H1 (cell line): ENCODE measurements around the gene KRTAP2-4. TPM values are rescaled to one million over a fixed set of nuclear protein-coding genes. Genes with fewer than 3 reads are reported as not detected.
"Not testable (repeated sequence)": the region's sequence is repeated elsewhere in the genome, so short reads cannot be mapped to it uniquely, and the experiment has no call there.

Experiments used
- CTCF ChIA-PET: fragments of 300-600 bp; sonication (Branson Sonifier 250); formaldehyde crosslinking; loops from one replicate; lab custom pipeline; 2021; ENCODE audit not compliant: partially characterized antibody; lab: Charles Lee
- POLR2A ChIA-PET: fragments of 300-600 bp; sonication (Branson Sonifier 250); formaldehyde crosslinking; loops from one replicate; lab custom pipeline; 2021; ENCODE audit warnings: inconsistent platforms; ENCODE audit not compliant: partially characterized antibody; lab: Charles Lee
- DNase-seq, 2 experiments: peaks; one replicate each; pipeline versions ENCODE4 v3.0.0 to v3.0.0-alpha.2; 2010 to 2022; ENCODE audit warnings: low spot score in 2 of 2, low read depth in 1 of 2, mixed read lengths in 1 of 2
- FAIRE-seq: peaks from 2 replicates; lab custom pipeline; 2011; peaks lifted over from hg19 to GRCh38; lab: Jason Lieb, UNC
- H2AFZ ChIP-seq: 2 replicates; pipeline ENCODE4 v1.8.1; 2012; ENCODE audit warnings: low read length, inconsistent platforms
- H2AK5ac ChIP-seq: 2 replicates; pipeline ENCODE4 v1.6.1; 2013; ENCODE audit warnings: low read depth, low read length
- H2BK120ac ChIP-seq: replicated peaks from 2 replicates; pipeline ENCODE3; 2013; ENCODE audit warnings: low read depth, low read length, inconsistent platforms
- H2BK12ac ChIP-seq: 2 replicates; pipeline ENCODE4 v1.6.1; 2013; ENCODE audit warnings: low read depth, low read length
- H2BK15ac ChIP-seq: 2 replicates; pipeline ENCODE4 v1.6.1; 2013; ENCODE audit warnings: low read length
- H2BK20ac ChIP-seq: 2 replicates; pipeline ENCODE4 v1.6.1; 2013; ENCODE audit warnings: low read length
- H2BK5ac ChIP-seq: 2 replicates; pipeline ENCODE4 v1.6.1; 2013; ENCODE audit warnings: low read depth, low read length
- H3K14ac ChIP-seq: 2 replicates; pipeline ENCODE4 v1.6.1; 2013; ENCODE audit warnings: inconsistent platforms; ENCODE audit not compliant: insufficient read length
- H3K18ac ChIP-seq: 2 replicates; pipeline ENCODE4 v1.6.1; 2013; ENCODE audit warnings: low read length; ENCODE audit errors: extremely low read depth
- H3K23ac ChIP-seq: 2 replicates; pipeline ENCODE4 v1.6.1; 2013; ENCODE audit warnings: inconsistent platforms; ENCODE audit not compliant: insufficient read length
- H3K23me2 ChIP-seq: 2 replicates; pipeline ENCODE4 v1.6.1; 2013; ENCODE audit warnings: low read depth, low read length
- H3K27ac ChIP-seq: 2 replicates; pipeline ENCODE4 v1.6.1; 2011; ENCODE audit warnings: low read depth, low read length, inconsistent platforms
- H3K27me3 ChIP-seq, 4 experiments: replicated peaks in 1 of 4; 1 replicate in 1 of 4; 2 replicates in 3 of 4; pipeline versions ENCODE4 v1.6.1 to v1.8.1; 2011 to 2013; ENCODE audit warnings: low read length in 3 of 4, mild to moderate bottlenecking in 3 of 4, inconsistent platforms in 2 of 4, mixed read lengths in 2 of 4, moderate library complexity in 1 of 4; ENCODE audit not compliant: control insufficient read depth in 3 of 4, insufficient read depth in 3 of 4; ENCODE audit errors: extremely low read depth in 1 of 4
- H3K36me3 ChIP-seq, 4 experiments: 2 replicates each; pipeline versions ENCODE4 v1.6.1 to v1.8.1; 2011 to 2013; ENCODE audit warnings: mild to moderate bottlenecking in 4 of 4, low read length in 3 of 4, moderate library complexity in 2 of 4, control low read depth in 1 of 4, inconsistent platforms in 1 of 4; ENCODE audit not compliant: insufficient read depth in 4 of 4, control insufficient read depth in 2 of 4
- H3K4ac ChIP-seq: replicated peaks from 2 replicates; pipeline ENCODE3; 2013; ENCODE audit warnings: low read length, low read depth, mixed read lengths, inconsistent platforms; ENCODE audit not compliant: insufficient read length
- H3K4me1 ChIP-seq, 4 experiments: replicated peaks in 1 of 4; 1 replicate in 1 of 4; 2 replicates in 3 of 4; pipeline versions ENCODE4 v1.6.1 to v1.8.1; 2011 to 2013; ENCODE audit warnings: low read length in 3 of 4, inconsistent platforms in 2 of 4, mixed read lengths in 1 of 4; ENCODE audit not compliant: insufficient read depth in 4 of 4, control insufficient read depth in 3 of 4
- H3K4me2 ChIP-seq, 2 experiments: 2 replicates each; pipeline versions ENCODE4 v1.6.1 to v1.8.1; 2011 to 2013; ENCODE audit warnings: low read depth in 2 of 2, low read length in 2 of 2, control low read depth in 1 of 2, inconsistent platforms in 1 of 2, mild to moderate bottlenecking in 1 of 2; ENCODE audit not compliant: insufficient read depth in 1 of 2
- H3K4me3 ChIP-seq, 4 experiments: fragments of 200-600, 300-600 bp in 1 of 4; sonication (generic), shearing (Covaris generic), sonication (Bioruptor Twin) in 1 of 4; 2 replicates each; pipeline versions ENCODE4 v1.5.1 to v1.8.1; 2011 to 2016; ENCODE audit warnings: low read length in 4 of 4, low read depth in 3 of 4, control low read depth in 2 of 4, inconsistent platforms in 2 of 4, mild to moderate bottlenecking in 2 of 4, mixed read lengths in 1 of 4, moderate library complexity in 1 of 4; ENCODE audit not compliant: insufficient read depth in 2 of 4; ENCODE audit errors: extremely low read depth in 1 of 4
- H3K56ac ChIP-seq: replicated peaks from 2 replicates; pipeline ENCODE3; 2013; ENCODE audit warnings: low read depth, mild to moderate bottlenecking, mixed read lengths, low read length, inconsistent platforms; ENCODE audit not compliant: insufficient read length
- H3K79me1 ChIP-seq: 2 replicates; pipeline ENCODE4 v1.6.1; 2013; ENCODE audit warnings: low read depth, low read length, control low read depth
- H3K79me2 ChIP-seq, 2 experiments: 2 replicates each; pipeline versions ENCODE4 v1.6.1 to v1.8.1; 2012 to 2013; ENCODE audit warnings: low read length in 2 of 2, mild to moderate bottlenecking in 2 of 2, inconsistent platforms in 1 of 2; ENCODE audit not compliant: insufficient read depth in 2 of 2, control insufficient read depth in 1 of 2
- H3K9ac ChIP-seq, 4 experiments: replicated peaks in 1 of 4; 1 replicate in 1 of 4; 2 replicates in 3 of 4; pipeline versions ENCODE4 v1.6.1 to v1.8.1; 2011 to 2013; ENCODE audit warnings: low read depth in 3 of 4, low read length in 3 of 4, control low read depth in 2 of 4, mild to moderate bottlenecking in 2 of 4, moderate library complexity in 2 of 4, inconsistent platforms in 1 of 4; ENCODE audit errors: extremely low read depth in 1 of 4
- H3K9me3 ChIP-seq, 2 experiments: 2 replicates each; pipeline versions ENCODE4 v1.6.1 to v1.8.1; 2012 to 2013; ENCODE audit warnings: mild to moderate bottlenecking in 2 of 2, moderate library complexity in 2 of 2, control low read depth in 1 of 2, inconsistent platforms in 1 of 2, low read depth in 1 of 2, low read length in 1 of 2, mixed read lengths in 1 of 2; ENCODE audit not compliant: insufficient read depth in 2 of 2
- H4K20me1 ChIP-seq, 2 experiments: replicated peaks in 1 of 2; 2 replicates each; pipeline versions ENCODE3 to v1.8.1; 2011 to 2013; ENCODE audit warnings: inconsistent platforms in 2 of 2, low read length in 2 of 2, mild to moderate bottlenecking in 1 of 2; ENCODE audit not compliant: insufficient read depth in 2 of 2, control insufficient read depth in 1 of 2
- H4K5ac ChIP-seq: 2 replicates; pipeline ENCODE4 v1.6.1; 2013; ENCODE audit warnings: low read length, low read depth, mixed read lengths, inconsistent platforms; ENCODE audit not compliant: insufficient read length
- H4K8ac ChIP-seq: 2 replicates; pipeline ENCODE4 v1.8.0; 2013; ENCODE audit warnings: mild to moderate bottlenecking, moderate library complexity, low read length, inconsistent platforms; ENCODE audit not compliant: insufficient read depth; ENCODE audit errors: extremely low read depth
- H4K91ac ChIP-seq: replicated peaks from 2 replicates; pipeline ENCODE3; 2013; ENCODE audit warnings: low read length, mixed read lengths, inconsistent platforms; ENCODE audit not compliant: insufficient read length
- WGBS, 2 experiments: shearing (Covaris generic) in 1 of 2; methylation state at CpG; one replicate each; pipeline versions ENCODE4 v1.1.6 to v1.1.7; 2013 to 2015; ENCODE audit warnings: low lambda C conversion rate in 2 of 2, mixed read lengths in 2 of 2, inconsistent platforms in 1 of 2, low coverage in 1 of 2, missing lambda C conversion rate in 1 of 2; ENCODE audit not compliant: insufficient replicate concordance in 2 of 2, insufficient coverage in 1 of 2, insufficient read length in 1 of 2; ENCODE audit errors: extremely low coverage in 1 of 2, missing lambda C conversion rate in 1 of 2; 5-methylcytosine and 5-hydroxymethylcytosine counted together
- polyA plus RNA-seq, 7 experiments: library from polyadenylated mRNA; depleted of rRNA in 3 of 7; stranded (reverse) in 5 of 7; unstranded in 2 of 7; fragments of >200 nt in 5 of 7; fragments of 200-250 nt in 2 of 7; gene quantifications; 1 replicate in 5 of 7; 2 replicates in 1 of 7; 4 replicates in 1 of 7; pipeline versions ENCODE4 v1.2.1 to v1.2.3, GENCODE V29; 2011 to 2013; ENCODE audit warnings: missing spikeins in 2 of 7, mixed read lengths in 2 of 7
- total RNA-seq: library from RNA; stranded (reverse); fragmentation: NEBNext Ultra II Directional; extraction: Animal tissue kit (Norgen Biotek cat#: 25700); gene quantifications from 2 replicates; pipeline ENCODE4 v1.2.1, GENCODE V29; 2021

The KRTAP2-4 gene
- total and polyA plus RNA-seq, 2 of the 8 experiments (the other 6 are each of a cell fraction or from before 2014, with no cell fraction given), result not detected

DNA sequence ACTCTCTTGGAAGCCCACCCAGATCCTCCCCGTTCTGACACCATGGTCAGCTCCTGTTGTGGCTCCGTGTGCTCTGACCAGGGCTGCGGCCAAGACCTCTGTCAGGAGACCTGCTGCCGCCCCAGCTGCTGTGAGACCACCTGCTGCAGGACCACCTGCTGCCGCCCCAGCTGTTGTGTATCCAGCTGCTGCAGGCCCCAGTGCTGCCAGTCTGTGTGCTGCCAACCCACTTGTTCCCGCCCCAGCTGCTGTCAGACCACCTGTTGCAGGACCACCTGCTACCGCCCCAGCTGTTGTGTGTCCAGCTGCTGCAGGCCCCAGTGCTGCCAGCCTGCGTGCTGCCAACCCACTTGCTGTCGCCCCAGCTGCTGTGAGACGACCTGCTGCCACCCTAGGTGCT, 39.7 kb upstream of the KRTAP2-4 start, which contains the start of gene KRTAP4-9:
KRTAP4-9 (plus strand) TSS at position 43 of the 400 bp plus-strand sequence; CDS start at position 43, 0 bp downstream.
- H4K91ac ChIP-seq, H3K27me3 ChIP-seq, H3K36me3 ChIP-seq, H4K8ac ChIP-seq, FAIRE-seq, H3K4me2 ChIP-seq, H2BK120ac ChIP-seq, H3K4me1 ChIP-seq, H2AFZ ChIP-seq, H3K79me1 ChIP-seq, H3K27ac ChIP-seq, H2BK20ac ChIP-seq, H3K14ac ChIP-seq, H4K20me1 ChIP-seq, H3K23me2 ChIP-seq, H3K23ac ChIP-seq, H2BK15ac ChIP-seq, H3K18ac ChIP-seq, H3K4ac ChIP-seq, POLR2A ChIA-PET, H2BK12ac ChIP-seq, H3K79me2 ChIP-seq, H2BK5ac ChIP-seq, H3K4me3 ChIP-seq, H4K5ac ChIP-seq, H3K9me3 ChIP-seq, H3K56ac ChIP-seq, H2AK5ac ChIP-seq, DNase-seq, H3K9ac ChIP-seq, CTCF ChIA-PET: not testable (repeated sequence)
- WGBS, 2 experiments, result 78% methylated on average over 7 of the region's 10 CpGs; no CpG with 5 or more reads in 1 of the 2 experiments

- H3K18ac ChIP-seq, H3K4me2 ChIP-seq, H3K79me2 ChIP-seq, H2AFZ ChIP-seq, H3K4me1 ChIP-seq, H2BK12ac ChIP-seq, H3K23me2 ChIP-seq, H4K8ac ChIP-seq, H4K20me1 ChIP-seq, H3K27me3 ChIP-seq, H2AK5ac ChIP-seq, H3K9me3 ChIP-seq, DNase-seq, H2BK5ac ChIP-seq, FAIRE-seq, H3K36me3 ChIP-seq, H4K91ac ChIP-seq, POLR2A ChIA-PET, H3K4me3 ChIP-seq, H2BK120ac ChIP-seq, H3K79me1 ChIP-seq, CTCF ChIA-PET, H3K27ac ChIP-seq, H3K56ac ChIP-seq, H3K14ac ChIP-seq, H4K5ac ChIP-seq, H2BK20ac ChIP-seq, H3K4ac ChIP-seq, H2BK15ac ChIP-seq, H3K23ac ChIP-seq, H3K9ac ChIP-seq: not testable (repeated sequence)
- 93% methylated on average over 2 of the region's 2 CpGs; no CpG with 5 or more reads in 1 of the 2 experiments for WGBS, 2 experiments
These were observed 38.8 kb upstream of the KRTAP2-4 start for GRCh38 chr17:41104386-41105038.
